Measurements from ENCODE around the gene CNTN3.

GRCh38 chr3:74642876-74643275, 28.4 kb upstream of the CNTN3 start:
- TF ChIP-seq CTCF (IDR thresholded peaks at IDR 0.05 in 4 of 5, conservative IDR thresholded peaks at IDR 0.05 in 1 of 5) (no peak), POLR2A (IDR thresholded peaks at IDR 0.05) (no peak)

All from gastrocnemius medialis (tissue), 4 donors.